Central memory CD4-positive, alpha-beta T cell (primary cell): ENCODE data around the gene MEGF10.
A peak's percentile ranks its signal among the peaks of the same experiment; 100 is the strongest.
"Not testable (repeated sequence)": the region's sequence is repeated elsewhere in the genome, so short reads cannot be mapped to it uniquely, and the experiment has no call there.

ENCODE experiments used
- DNase-seq: peaks from one replicate; pipeline ENCODE4 v3.0.0; 2022

Gene MEGF10

DNA sequence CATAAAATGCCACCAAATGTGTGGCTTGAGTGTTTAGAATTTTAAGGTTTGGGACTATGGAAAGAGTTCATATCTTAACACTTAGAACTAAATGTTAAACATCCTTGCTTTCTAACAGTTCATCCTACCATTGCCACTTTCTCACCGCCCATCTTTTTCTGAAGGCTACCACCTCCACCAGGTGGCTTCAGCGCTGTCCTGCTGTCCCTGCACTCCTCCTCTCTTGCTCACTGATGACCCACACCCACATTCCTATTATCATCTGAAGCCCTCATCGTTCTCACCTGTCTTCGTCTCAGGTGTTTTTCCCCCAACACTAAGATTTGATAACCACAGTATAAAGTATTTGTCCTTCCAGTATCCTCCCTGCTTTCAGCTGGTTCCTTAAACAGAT lies 7.4 kb downstream of the MEGF10 start:
- no peak for DNase-seq

DNA sequence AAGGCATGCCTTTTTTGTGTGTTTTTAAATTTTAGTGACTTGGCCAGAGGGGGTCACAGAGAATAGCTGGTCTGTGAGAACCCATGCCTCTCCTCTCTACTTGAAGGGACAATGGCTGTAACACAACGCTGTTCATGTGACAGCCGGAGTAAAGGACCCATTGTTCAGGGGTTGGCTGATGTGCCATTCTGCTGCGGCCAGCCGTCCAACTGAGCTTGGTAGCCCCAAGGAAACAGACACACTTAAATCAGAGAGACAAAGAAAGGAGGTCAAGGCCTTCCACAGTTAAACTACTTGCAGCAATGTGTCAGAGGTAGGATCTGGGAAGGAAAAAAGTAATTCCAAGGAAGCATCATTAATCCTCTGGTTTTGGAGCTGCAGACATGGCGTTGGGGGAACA lies 8.1 kb downstream of the MEGF10 start:
- no peak for DNase-seq

DNA sequence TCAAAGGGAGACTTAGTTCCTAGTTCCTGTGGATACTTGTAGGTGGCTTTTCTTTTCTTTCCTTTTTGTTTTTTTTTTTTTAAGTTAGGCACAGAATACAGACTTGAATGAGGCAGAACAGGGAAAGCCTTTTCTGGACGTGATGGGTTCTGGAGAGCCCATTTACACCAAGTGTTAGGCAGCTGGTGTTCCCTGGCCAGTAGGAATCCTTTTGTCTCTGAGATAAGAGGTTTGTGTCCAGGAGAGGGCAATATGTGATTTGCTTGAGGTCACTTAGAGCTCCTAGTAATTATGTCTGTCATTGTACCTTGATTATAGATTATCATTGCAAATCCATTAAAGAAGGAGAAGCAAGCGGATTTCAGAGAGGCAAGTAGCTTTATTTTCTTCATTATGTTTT lies 9.1 kb downstream of the MEGF10 start:
- DNase-seq, result no peak

DNA sequence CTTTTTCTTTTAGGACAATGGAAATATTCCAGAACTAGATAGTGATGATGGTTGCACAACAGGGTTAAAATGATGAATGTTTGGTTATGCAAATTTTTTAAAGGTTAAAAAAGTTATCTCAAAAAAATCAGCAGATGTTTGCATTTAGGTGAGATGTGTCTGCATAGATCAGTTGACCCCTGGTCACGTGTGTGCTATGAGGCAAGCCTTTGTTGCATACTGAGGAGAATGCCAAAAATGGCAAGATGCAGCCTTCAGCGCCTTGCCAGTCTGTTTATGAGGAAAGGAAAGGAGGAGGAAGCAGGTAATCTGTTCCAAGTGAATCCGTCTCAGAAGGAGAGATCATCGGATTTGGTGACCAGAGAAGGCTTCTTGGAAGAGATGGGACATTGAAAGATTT lies 11.9 kb downstream of the MEGF10 start:
- DNase-seq, result no peak

DNA sequence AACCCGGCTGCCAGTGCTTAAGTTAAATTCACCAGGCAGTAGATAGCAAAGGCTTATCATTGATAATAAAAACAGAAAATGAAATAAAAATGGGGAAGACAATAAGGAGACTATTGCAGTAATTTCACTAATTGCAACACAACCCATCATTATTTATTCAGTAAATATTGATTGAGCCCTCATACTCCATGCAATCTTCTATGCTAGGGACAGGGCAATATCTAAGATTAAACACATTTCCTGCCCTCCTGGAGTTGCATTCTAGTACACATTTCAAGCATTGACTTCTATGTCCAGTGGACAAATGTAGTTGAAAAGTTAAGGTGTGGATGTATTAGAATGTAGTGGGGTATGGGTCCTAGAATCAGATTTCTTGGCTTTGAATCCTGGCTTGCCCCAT lies 12.8 kb downstream of the MEGF10 start:
- no peak for DNase-seq

DNA sequence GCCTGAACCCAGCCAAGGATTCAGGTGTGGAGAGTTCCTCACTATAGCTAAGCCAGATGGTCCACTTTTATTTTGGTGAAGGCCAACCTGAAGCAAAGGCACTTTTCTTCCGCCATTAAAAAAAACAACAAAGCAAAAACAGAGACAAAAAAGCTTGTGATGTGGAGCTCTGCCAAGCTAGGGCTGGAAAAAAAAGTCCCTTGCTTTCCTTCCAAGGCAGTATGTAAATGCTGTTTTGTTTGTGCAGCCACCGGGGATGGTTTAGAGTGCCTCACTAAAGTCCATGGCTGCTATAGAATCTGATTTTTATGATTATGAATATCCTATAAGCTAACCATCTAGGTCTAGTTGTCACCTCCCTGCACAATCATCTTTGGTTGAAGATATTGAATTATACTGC lies 14.9 kb downstream of the MEGF10 start:
- DNase-seq, result no peak

DNA sequence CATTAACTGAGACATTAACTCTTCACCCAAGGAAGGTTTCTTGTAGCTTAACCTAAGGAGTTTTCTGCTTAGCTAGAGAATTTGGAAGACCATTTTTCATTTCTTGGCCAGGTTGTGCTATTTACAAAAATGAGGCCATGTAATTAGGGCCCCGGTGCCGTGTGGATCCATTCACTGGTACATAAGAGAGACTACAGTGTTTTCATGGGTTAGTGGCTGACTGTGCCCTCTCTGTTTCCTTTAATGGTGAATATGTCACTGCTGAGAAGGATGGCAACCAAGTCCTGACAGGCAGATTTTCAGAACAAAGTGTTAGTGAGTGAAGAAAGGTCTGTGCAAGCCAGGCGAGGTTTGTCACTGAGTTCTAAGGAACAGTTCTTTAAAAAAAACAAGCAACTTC lies 15.4 kb downstream of the MEGF10 start:
- DNase-seq, result no peak

DNA sequence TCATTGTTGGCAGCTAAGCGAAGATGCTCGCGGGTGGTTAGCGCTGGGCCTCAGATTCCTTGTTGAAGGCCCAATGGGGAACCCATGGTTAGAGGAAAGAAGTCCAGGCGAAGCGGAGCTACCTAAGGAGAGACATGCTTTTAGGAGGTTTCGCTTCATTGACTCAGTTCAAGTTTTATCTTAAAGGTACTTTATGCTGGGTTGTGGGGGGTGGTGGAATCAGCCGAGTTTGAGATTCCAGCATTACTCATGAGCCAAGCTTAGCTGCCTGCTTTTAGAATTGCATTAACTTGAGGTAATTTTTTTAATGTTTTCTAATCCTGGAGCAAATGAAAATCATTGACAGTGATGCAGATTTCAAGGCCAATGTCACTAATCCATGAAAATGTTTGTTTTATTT lies 16.1 kb downstream of the MEGF10 start:
- no peak for DNase-seq

DNA sequence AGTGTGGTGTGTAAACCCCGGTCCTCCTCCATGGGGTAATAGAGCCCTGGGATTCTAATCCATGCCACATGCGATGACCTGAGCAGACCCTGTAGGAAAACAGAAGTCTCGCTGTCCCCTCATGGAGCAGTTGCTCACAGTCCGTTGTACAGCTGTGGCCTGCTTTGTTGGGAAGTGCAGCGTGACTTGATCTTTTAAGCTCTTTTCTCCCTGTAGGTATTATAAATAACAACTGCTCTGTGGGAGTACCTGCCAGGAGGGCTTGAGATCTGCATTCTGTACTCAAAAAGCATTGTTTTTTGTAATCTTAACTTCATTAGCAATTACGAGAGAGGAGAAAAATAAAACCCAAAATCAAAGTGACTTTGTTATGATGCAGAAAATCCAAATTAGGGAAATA lies 17.3 kb downstream of the MEGF10 start:
- no peak for DNase-seq

DNA sequence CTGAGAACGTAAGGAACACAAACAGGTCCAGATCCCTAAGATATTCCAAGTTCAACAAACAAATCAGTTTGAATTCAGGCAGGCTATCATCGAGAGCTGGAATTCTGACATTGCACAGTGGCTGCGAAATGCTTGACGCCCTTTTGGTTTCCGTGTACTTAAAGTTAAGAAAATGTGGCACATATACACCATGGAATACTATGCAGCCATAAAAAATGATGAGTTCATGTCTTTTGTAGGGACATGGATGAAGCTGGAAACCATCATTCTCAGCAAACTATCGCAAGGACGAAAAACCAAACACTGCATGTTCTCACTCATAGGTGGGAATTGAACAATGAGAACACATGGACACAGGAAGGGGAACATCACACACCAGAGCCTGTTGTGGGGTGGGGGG lies 17.7 kb downstream of the MEGF10 start:
- DNase-seq, result not testable (repeated sequence)

DNA sequence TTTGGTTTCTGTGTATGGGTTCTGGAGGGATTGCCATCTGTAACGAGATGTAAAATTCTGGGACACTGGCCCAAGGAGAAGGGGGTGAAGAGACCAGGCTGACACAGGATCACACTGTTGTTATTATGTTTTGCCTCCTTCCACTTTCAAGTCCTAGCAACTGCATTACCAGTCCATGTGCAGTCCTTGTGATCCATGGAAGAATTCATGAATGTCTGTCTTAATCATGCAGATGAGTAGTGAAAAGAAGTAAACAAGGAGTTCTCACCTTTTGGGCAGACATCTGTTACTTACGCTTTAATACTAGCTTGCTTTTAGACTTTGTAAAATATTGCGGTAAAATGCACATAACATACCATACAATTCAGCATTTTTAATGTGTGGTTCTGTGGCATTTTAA lies 18.3 kb downstream of the MEGF10 start:
- no peak for DNase-seq

DNA sequence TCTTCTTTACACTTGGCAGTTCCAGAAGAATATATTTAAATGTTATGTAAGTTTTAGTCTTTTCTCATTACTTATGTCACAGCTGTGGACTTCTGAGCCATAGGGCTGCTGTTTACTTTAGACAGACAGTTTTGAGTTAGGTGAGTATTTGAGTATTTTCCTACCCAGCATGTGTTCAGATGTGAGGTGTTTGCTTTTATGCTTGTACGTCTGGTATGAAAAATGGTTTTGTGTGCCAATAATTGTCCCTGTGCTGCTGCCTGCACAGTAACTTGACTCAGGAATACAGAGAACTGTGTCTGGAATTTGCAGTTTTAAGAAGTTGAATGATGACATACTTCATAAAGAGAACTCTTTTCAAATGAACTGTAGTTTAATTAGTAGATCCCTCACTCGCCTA lies 20.8 kb downstream of the MEGF10 start:
- DNase-seq, result no peak

DNA sequence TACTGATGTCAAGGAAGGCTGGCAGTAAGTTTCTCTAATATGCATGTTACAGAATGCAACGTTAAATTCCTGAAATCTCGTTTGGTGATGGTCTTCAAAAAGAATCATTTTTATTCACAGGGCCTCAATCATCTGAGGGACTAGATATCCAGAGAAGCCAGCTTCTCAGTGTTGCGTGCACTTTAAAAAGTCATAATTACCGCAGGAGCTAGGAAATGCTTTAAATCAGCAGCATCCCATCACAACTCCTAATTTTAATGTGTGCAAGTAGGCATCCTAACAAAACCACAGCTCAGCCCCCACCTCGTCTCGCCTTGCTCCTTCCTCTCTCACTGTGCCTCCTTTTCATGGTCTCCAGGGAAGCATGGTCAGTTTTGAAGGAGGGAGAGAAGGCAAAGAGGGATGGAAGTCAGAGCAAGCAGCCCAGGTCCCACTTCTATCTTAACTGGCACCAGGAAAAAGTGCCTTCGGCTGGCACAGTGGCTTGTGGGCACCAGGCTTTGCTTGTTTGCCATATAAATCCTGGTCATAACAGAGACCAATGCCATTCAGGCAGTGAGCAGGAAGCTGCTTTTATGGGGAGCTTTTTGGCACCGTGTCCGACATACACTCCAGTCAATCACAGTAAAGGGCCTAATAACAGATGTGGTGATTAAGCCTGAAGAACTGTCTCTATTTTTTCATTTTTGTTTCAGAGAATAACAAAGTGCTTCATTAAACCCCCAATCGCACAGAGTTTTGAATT lies 21.4 kb downstream of the MEGF10 start:
- DNase-seq, result no peak

DNA sequence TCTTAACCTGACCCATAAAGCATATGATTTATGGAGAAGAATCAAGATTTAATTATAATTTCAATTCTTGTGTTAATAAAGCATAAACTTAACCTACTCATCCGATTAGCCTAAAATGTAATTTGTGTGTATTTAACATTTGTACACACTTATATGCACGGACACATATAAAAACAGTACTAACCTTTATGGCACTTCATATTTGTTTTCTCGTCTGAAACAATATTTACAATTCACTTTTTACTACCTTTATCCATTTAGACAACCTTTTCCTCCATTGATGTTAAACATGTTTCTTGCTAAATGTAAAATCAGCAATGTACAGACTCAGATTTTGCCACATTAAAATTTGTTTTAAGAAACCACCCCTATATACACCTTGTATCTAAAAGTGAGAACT lies 22.8 kb downstream of the MEGF10 start:
- no peak for DNase-seq

DNA sequence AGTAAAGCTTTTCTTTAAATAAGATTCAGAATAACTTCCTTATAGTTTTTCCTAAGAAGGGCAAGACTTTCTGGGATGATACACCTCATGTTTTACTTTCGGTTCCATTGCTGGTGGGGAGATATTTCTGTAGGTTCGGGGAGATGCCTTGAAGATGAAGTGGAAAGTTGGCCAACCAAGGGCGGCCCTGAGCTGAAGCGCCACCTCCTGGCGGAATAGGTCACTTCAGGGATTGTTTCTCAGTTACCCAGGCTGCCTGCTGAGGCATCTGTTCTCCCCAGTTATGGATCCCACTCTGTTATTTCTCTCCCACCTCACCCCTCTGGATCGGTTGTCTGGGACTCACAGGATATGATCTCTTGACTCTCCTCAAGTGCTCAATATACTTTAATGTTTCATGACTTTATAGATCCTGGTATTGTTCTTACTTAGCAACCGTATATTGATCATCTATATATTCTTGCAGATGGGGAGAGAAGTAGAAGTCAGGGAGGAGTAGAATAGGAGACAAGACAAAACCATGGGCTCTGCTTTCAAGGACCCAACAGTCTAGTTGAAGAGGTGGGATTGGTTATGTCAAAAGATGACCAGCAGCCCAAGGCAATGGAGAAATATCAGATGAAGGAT lies 23.4 kb downstream of the MEGF10 start:
- DNase-seq, result peak; percentile 40

DNA sequence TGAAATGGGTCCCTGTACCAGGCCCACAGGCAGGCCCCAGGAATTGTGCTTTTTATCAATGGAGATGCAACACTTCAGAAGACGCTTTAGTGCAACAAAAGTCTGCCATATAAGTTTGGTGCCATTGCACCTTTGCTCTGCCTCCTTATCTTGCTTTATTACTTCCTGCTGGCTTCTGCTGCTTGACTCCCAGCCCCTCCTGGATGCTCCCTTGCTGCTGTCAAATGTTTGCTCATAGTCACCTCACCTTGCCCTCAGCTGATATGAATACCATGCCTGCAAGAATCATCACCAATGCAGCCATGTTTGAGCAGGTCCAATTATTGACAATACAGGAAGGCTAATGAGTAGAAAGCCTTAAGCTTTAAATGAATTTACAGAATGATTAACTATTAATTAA lies 25.4 kb downstream of the MEGF10 start:
- DNase-seq, result no peak

DNA sequence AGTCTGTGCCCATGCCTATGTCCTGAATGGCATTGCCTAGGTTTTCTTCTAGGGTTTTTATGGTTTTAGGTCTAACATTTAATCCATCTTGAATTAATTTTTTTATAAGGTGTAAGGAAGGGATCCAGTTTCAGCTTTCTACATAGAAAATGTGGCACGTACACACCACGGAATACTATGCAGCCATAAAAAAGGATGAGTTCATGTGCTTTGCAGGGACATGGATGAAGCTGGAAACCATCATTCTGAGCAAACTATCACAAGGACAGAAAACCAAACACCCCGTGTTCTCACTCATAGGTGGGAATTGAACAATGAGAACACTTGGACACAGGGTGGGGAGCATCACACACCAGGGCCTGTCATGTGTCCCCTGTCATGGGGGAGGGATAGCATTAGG lies 26.8 kb downstream of the MEGF10 start:
- DNase-seq, result not testable (repeated sequence)

DNA sequence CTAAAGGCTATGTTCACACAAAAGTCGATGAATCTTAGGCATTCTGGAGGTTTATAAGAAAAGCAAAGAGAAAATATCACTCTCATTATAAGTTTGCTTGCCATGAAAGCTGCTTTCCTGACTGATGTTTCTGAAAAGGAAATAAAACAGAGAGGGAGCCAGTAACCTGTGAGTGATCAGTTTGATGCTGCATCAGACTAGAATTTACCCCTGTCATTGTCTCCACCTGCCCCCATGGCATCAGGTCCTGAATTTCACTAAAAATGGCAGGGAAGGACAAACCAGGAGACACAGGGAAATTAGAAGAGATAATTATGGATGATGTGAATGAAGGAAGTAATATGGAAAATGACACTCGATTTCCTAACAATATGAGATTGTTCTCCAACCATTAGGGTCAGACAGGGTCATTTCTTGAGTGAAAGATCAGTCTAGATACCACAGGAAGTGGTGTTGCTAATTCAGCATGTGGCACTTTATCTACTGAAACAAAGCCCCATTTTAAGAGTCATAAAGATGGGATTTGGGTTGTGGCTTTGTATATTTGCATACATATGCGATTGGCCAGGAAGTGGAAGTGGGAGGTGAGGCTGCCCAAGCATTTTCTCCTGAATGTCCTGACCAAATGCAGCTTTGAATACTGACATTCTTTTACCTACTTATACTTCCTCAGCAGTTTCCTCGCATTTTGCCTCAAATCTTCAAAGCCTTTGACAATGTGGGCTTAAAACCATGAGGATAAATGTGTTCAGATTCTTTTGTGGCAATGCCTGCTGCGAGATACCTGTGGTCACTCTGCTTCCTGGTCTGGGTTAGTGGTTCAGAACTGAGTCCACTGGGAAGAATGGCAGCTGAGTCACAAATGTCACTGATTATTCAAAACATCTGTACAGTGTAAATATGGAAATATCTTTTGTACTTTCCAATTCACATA lies 29.7 kb downstream of the MEGF10 start:
- no peak for DNase-seq

DNA sequence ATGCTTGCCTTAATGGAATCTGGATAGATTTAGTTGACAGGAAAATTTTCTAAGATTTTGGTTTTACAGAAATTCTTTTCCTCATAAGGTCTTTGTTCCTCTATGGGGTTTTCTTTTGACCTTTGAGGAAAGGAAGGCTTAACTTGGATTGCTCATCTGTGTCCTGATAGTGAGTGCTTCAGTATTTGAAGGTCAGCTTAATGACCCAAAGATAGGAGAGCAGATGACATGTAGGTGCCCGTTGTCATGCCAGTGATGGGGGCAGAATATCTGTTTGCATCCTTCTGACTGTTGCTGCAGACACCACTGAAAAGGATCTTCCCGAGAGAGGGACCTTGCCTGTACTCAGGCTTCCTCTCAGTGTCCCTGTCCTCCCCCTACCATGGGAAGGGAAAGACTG lies 30.9 kb downstream of the MEGF10 start:
- DNase-seq, result no peak

DNA sequence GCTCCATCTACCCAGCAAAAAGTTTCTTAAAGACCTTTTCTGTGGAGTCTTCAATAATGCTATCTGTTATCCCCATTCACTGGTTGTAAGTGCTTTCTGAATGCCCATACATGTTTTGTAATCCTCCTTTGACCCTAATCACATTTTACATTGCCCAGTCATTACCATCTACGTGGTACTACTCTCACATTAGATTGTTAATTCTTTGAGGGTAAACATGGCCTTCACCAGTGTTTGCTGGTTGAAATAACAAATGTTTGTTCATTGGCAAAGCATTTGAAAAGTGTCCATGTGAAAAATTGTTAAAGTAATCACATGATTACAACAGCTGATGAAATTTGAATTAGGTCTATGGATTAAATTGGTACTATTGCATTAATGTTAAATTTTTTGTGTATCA lies 31.8 kb downstream of the MEGF10 start:
- no peak for DNase-seq

DNA sequence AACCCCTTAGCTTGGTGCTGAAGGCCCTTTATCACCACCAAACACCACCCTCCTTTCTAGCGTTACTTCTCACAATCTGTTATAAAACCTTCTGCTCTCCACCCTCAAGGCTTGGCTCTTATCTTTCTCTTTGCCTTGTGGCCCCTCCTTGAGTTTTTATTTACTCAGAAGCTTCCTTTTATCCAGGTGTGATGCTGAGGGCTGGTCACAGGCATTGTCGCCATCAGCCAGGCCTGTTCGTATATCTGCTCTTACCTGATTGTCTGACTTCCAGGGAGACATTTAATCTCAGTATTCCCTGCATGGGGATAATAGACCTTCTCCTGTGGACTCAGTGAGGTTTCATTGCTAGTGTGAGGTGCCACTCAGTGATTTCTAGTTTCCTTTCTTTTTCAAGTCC lies 34.2 kb downstream of the MEGF10 start:
- no peak for DNase-seq

DNA sequence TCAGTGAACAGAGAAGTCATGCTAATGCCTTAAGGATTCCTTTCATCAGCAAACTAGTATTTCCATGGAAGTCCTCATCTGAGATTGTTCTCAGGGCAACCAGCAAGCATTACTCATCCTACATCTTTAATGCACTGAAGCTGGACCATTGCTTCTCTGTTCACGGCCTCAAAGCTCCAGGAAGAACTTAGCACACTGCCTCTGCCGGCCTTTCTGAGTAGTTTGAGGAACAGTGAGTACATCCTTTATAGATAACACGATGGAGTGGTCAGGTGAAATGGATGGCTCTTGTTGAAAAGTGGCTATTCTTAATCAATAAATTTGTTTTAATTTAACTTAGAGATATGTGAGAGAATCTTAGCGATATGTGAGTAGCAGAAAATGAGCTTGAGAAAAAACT lies 35.8 kb downstream of the MEGF10 start:
- DNase-seq, result no peak

DNA sequence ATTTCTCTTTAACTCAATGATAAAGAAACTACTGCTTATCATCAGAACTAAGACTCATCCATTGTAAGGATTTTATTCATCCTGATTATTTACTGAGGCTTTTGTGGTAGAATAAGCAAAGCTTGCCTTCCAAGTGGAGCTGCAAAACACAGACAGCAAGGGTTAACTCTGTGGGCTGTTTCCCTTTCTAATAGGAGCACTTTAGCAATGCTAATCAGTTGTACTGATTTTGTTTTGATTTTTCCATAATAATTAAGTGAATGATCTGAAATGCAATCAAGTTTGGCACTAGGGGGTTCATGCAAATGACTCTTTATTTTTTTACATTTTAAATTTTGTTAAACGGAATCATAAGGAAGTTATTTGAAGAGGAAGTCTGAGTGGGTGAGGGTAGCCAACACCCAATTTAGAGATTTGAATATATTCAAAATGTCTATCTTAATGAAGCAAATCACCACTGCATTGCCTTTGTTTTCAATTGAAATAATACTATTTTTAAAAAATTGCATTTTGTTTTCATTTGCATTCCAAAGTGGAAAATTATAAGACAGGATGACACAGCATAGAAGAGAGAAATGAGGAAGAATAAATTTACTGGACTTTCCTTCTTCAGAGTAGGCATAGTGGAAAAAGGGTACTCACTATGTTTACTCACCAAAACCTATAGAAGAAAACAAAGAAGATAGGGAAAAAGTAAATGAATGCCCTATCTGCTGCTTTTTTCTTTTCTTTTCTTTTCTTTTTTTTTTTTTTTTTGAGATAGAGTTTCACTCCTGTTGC lies 36.6 kb downstream of the MEGF10 start:
- DNase-seq, result no peak
